ENCODE measurements around the gene UBL4A.

The UBL4A gene

DNA sequence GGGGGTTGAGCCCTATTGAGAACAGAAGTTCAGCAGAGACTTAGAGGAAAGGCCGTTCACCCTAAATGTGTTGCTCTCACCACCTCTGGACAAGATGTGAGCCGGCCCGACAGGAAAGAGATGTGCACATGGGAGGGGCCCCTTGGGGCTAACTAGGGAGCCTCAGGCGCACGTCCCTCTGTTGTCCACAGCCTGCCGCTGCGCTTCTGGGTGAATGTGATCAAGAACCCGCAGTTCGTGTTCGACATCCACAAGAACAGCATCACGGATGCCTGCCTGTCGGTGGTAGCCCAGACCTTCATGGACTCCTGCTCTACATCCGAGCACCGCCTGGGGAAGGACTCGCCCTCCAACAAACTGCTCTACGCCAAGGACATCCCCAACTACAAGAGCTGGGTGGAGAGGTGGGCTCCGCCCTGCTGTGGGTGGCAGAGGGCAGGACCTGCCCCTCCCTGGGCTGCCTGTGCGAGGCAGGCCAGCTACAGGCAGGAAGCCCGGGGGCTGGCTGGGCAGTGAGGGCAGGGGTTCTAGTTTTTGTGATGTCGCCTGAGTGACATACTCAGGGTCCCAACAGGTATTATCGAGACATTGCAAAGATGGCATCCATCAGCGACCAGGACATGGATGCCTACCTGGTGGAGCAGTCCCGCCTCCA is 15.4 kb downstream of the UBL4A start:
- no peak overlapping the region for H3K27ac ChIP-seq (ENCODE audit: insufficient read depth, low read length, poor library complexity, severe bottlenecking)
- no peak overlapping the region for H3K4me3 ChIP-seq (ENCODE audit: insufficient read depth, low read depth, low read length, poor library complexity, severe bottlenecking)
- DNase-seq: no peak
- no peaks in the 10 kb centered on the region for H3K27me3 ChIP-seq (replicated peaks; ENCODE audit: control insufficient read depth, insufficient read depth, low read length, poor library complexity, severe bottlenecking)
- peaks cover 21% of the 10 kb centered on the region for H3K36me3 ChIP-seq (ENCODE audit: control insufficient read depth, insufficient read depth, low read length)
- no peaks in the 10 kb centered on the region for H3K9me3 ChIP-seq (ENCODE audit: control insufficient read depth, low read length)
- H3K4me1 ChIP-seq (ENCODE audit: control insufficient read depth, insufficient read depth, low read length, poor library complexity, severe bottlenecking): no peaks in the 10 kb centered on the region

GRCh38 chrX:154470434-154470833 is 16.0 kb downstream of the UBL4A start:
- no peak for DNase-seq
- peaks cover 21% of the 10 kb centered on the region for H3K36me3 ChIP-seq (ENCODE audit: control insufficient read depth, insufficient read depth, low read length)

DNA sequence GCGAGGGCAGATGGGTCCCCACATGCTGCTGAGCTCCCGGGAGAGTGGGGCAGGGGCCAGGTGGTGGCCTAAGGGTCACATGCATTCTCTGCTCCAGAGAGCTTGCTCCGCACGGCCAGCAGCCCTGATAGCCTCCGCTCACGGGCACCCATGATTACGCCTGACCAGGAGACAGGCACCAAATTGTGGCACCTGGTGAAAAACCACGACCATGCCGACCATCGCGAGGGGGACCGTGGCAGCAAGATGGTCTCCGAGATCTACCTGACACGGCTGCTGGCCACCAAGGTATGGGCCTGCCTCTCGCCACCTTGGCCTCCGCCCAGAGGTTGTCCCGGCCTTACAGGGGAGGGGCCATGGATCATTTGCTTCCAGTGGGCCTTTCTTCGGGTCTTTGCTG is 16.5 kb downstream of the UBL4A start:
- no peaks in the 10 kb centered on the region for H3K27me3 ChIP-seq (replicated peaks; ENCODE audit: control insufficient read depth, insufficient read depth, low read length, poor library complexity, severe bottlenecking)
- no peaks in the 10 kb centered on the region for H3K4me1 ChIP-seq (ENCODE audit: control insufficient read depth, insufficient read depth, low read length, poor library complexity, severe bottlenecking)
- no peak overlapping the region for H3K4me3 ChIP-seq (ENCODE audit: insufficient read depth, low read depth, low read length, poor library complexity, severe bottlenecking)
- H3K36me3 ChIP-seq (ENCODE audit: control insufficient read depth, insufficient read depth, low read length): peaks cover 21% of the 10 kb centered on the region
- no peaks in the 10 kb centered on the region for H3K9me3 ChIP-seq (ENCODE audit: control insufficient read depth, low read length)
- no peak overlapping the region for H3K27ac ChIP-seq (ENCODE audit: insufficient read depth, low read length, poor library complexity, severe bottlenecking)
- no peak for DNase-seq

More at GRCh38 chrX:154470434-154470833, 16.0 kb downstream of the UBL4A start:
- Histone ChIP-seq H3K27ac (ENCODE audit: insufficient read depth, low read length, poor library complexity, severe bottlenecking) (no peak overlapping the region), H3K9me3 (ENCODE audit: control insufficient read depth, low read length) (no peaks in the 10 kb centered on the region), H3K27me3 (replicated peaks; ENCODE audit: control insufficient read depth, insufficient read depth, low read length, poor library complexity, severe bottlenecking) (no peaks in the 10 kb centered on the region), H3K4me3 (ENCODE audit: insufficient read depth, low read depth, low read length, poor library complexity, severe bottlenecking) (no peak overlapping the region), H3K4me1 (ENCODE audit: control insufficient read depth, insufficient read depth, low read length, poor library complexity, severe bottlenecking) (no peaks in the 10 kb centered on the region)

- Histone ChIP-seq H3K9me3 (ENCODE audit: control insufficient read depth, low read length) (no peaks in the 10 kb centered on the region), H3K36me3 (ENCODE audit: control insufficient read depth, insufficient read depth, low read length) (peaks cover 23% of the 10 kb centered on the region)
These were observed 17.3 kb downstream of the UBL4A start for GRCh38 chrX:154469114-154469513.

GRCh38 chrX:154468217-154468616 is 18.2 kb downstream of the UBL4A start:
- Histone ChIP-seq H3K36me3 (ENCODE audit: control insufficient read depth, insufficient read depth, low read length) (peaks cover 25% of the 10 kb centered on the region), H3K27ac (ENCODE audit: insufficient read depth, low read length, poor library complexity, severe bottlenecking) (no peak overlapping the region), H3K27me3 (replicated peaks; ENCODE audit: control insufficient read depth, insufficient read depth, low read length, poor library complexity, severe bottlenecking) (no peaks in the 10 kb centered on the region), H3K9me3 (ENCODE audit: control insufficient read depth, low read length) (no peaks in the 10 kb centered on the region), H3K4me3 (ENCODE audit: insufficient read depth, low read depth, low read length, poor library complexity, severe bottlenecking) (no peak overlapping the region), H3K4me1 (ENCODE audit: control insufficient read depth, insufficient read depth, low read length, poor library complexity, severe bottlenecking) (no peaks in the 10 kb centered on the region)
- no peak for DNase-seq

More at GRCh38 chrX:154469114-154469513, 17.3 kb downstream of the UBL4A start:
- H3K27me3 ChIP-seq (replicated peaks; ENCODE audit: control insufficient read depth, insufficient read depth, low read length, poor library complexity, severe bottlenecking): no peaks in the 10 kb centered on the region
- H3K4me3 ChIP-seq (ENCODE audit: insufficient read depth, low read depth, low read length, poor library complexity, severe bottlenecking): no peak overlapping the region
- no peak overlapping the region for H3K27ac ChIP-seq (ENCODE audit: insufficient read depth, low read length, poor library complexity, severe bottlenecking)
- no peak for DNase-seq
- H3K4me1 ChIP-seq (ENCODE audit: control insufficient read depth, insufficient read depth, low read length, poor library complexity, severe bottlenecking): no peaks in the 10 kb centered on the region

- H3K27me3 ChIP-seq (replicated peaks; ENCODE audit: control insufficient read depth, insufficient read depth, low read length, poor library complexity, severe bottlenecking): no peaks in the 10 kb centered on the region
- no peak overlapping the region for H3K4me3 ChIP-seq (ENCODE audit: insufficient read depth, low read depth, low read length, poor library complexity, severe bottlenecking)
- no peak overlapping the region for H3K27ac ChIP-seq (ENCODE audit: insufficient read depth, low read length, poor library complexity, severe bottlenecking)
- no peak for DNase-seq
- H3K4me1 ChIP-seq (ENCODE audit: control insufficient read depth, insufficient read depth, low read length, poor library complexity, severe bottlenecking): no peaks in the 10 kb centered on the region
- H3K36me3 ChIP-seq (ENCODE audit: control insufficient read depth, insufficient read depth, low read length): peaks cover 25% of the 10 kb centered on the region
- no peaks in the 10 kb centered on the region for H3K9me3 ChIP-seq (ENCODE audit: control insufficient read depth, low read length)
These were observed 18.9 kb downstream of the UBL4A start for GRCh38 chrX:154467556-154467955.

GRCh38 chrX:154466907-154467306 is 19.5 kb downstream of the UBL4A start:
- H3K36me3 ChIP-seq (ENCODE audit: control insufficient read depth, insufficient read depth, low read length): peaks cover 25% of the 10 kb centered on the region
- H3K27ac ChIP-seq (ENCODE audit: insufficient read depth, low read length, poor library complexity, severe bottlenecking): no peak overlapping the region
- no peak for DNase-seq
- H3K9me3 ChIP-seq (ENCODE audit: control insufficient read depth, low read length): no peaks in the 10 kb centered on the region
- H3K27me3 ChIP-seq (replicated peaks; ENCODE audit: control insufficient read depth, insufficient read depth, low read length, poor library complexity, severe bottlenecking): no peaks in the 10 kb centered on the region
- no peak overlapping the region for H3K4me3 ChIP-seq (ENCODE audit: insufficient read depth, low read depth, low read length, poor library complexity, severe bottlenecking)
- no peaks in the 10 kb centered on the region for H3K4me1 ChIP-seq (ENCODE audit: control insufficient read depth, insufficient read depth, low read length, poor library complexity, severe bottlenecking)

DNA sequence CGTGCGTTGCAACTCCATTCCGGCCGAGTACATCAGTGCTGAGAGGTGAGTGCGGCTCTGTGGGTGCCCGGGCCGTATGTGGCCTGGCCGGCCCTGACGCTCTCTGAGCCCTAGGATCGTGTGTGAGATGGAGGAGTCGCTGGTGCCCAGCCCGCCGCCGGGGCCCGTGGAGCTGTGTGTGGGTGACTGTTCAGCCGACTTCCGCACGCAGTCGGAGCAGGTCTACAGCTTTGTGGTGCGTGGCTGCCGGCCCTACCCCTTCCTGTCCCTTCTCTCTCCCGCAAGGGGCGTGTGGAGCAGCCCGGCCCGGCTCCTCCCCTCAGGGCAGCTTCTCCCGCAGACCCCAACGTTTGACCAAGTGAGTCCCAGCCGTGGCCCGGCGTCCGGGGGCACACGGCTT is 20.4 kb downstream of the UBL4A start:
- Histone ChIP-seq H3K4me1 (ENCODE audit: control insufficient read depth, insufficient read depth, low read length, poor library complexity, severe bottlenecking) (no peaks in the 10 kb centered on the region), H3K9me3 (ENCODE audit: control insufficient read depth, low read length) (no peaks in the 10 kb centered on the region), H3K27me3 (replicated peaks; ENCODE audit: control insufficient read depth, insufficient read depth, low read length, poor library complexity, severe bottlenecking) (no peaks in the 10 kb centered on the region), H3K27ac (ENCODE audit: insufficient read depth, low read length, poor library complexity, severe bottlenecking) (no peak overlapping the region), H3K4me3 (ENCODE audit: insufficient read depth, low read depth, low read length, poor library complexity, severe bottlenecking) (no peak overlapping the region), H3K36me3 (ENCODE audit: control insufficient read depth, insufficient read depth, low read length) (peaks cover 25% of the 10 kb centered on the region)
- DNase-seq: no peak

- H3K4me3 ChIP-seq (ENCODE audit: insufficient read depth, low read depth, low read length, poor library complexity, severe bottlenecking): no peak overlapping the region
- no peak overlapping the region for H3K27ac ChIP-seq (ENCODE audit: insufficient read depth, low read length, poor library complexity, severe bottlenecking)
- no peak for DNase-seq
- H3K36me3 ChIP-seq (ENCODE audit: control insufficient read depth, insufficient read depth, low read length): peaks cover 23% of the 10 kb centered on the region
- H3K27me3 ChIP-seq (replicated peaks; ENCODE audit: control insufficient read depth, insufficient read depth, low read length, poor library complexity, severe bottlenecking): no peaks in the 10 kb centered on the region
- no peaks in the 10 kb centered on the region for H3K4me1 ChIP-seq (ENCODE audit: control insufficient read depth, insufficient read depth, low read length, poor library complexity, severe bottlenecking)
- no peaks in the 10 kb centered on the region for H3K9me3 ChIP-seq (ENCODE audit: control insufficient read depth, low read length)
These were observed 20.8 kb downstream of the UBL4A start for GRCh38 chrX:154465601-154466000.

DNA sequence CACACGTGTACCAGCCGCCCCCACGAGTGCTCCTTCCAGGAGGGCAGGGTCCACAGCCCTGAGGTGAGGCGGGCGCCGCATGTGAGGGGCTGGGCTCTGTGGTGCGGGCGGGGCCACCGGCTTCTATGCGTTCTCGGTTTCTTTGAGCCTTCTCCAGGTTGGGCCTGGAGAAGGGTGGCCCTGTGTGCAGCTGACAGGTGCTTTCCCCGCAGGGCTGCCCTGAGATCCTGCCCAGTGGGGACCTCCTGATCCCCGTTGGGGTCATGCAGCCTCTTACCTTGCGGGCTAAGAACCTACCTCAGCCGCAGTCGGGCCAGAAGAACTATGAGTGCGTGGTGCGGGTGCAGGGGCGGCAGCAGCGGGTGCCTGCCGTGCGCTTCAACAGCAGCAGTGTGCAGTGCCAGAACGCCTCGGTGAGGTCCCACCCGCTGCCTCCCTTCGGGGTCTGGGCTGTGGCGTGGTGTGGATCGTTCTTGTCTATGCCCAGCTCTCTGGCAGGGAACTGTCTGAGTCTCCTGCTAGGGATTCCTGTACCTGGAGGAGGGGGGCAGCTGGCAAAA is 21.5 kb downstream of the UBL4A start:
- peaks cover 16% of the 10 kb centered on the region for H3K36me3 ChIP-seq (ENCODE audit: control insufficient read depth, insufficient read depth, low read length)
- H3K9me3 ChIP-seq (ENCODE audit: control insufficient read depth, low read length): no peaks in the 10 kb centered on the region
- no peak overlapping the region for H3K27ac ChIP-seq (ENCODE audit: insufficient read depth, low read length, poor library complexity, severe bottlenecking)
- H3K4me1 ChIP-seq (ENCODE audit: control insufficient read depth, insufficient read depth, low read length, poor library complexity, severe bottlenecking): peaks cover 3% of the 10 kb centered on the region
- DNase-seq: no peak
- no peak overlapping the region for H3K4me3 ChIP-seq (ENCODE audit: insufficient read depth, low read depth, low read length, poor library complexity, severe bottlenecking)
- H3K27me3 ChIP-seq (replicated peaks; ENCODE audit: control insufficient read depth, insufficient read depth, low read length, poor library complexity, severe bottlenecking): no peaks in the 10 kb centered on the region
